HepG2 (cell line): ENCODE data around the gene DDX10.

Experiments used
- JUNB ChIP-seq: sonication (generic); formaldehyde crosslinking; IDR thresholded peaks from 2 replicates; pipeline ENCODE4 v1.8.0; 2022; ENCODE audit warnings: missing genetic modification reagents, mild to moderate bottlenecking, borderline replicate concordance
- LCORL ChIP-seq, 2 experiments: fragments of 450-650 bp in 1 of 2; sonication (generic) in 1 of 2; formaldehyde crosslinking in 1 of 2; IDR thresholded peaks; 2 replicates each; pipeline versions ENCODE4 v1.5.0 to v1.6.1; 2017 to 2020; ENCODE audit warnings: antibody characterized with exemption in 1 of 2, missing genetic modification reagents in 1 of 2
- REST ChIP-seq, 2 experiments: IDR thresholded peaks; 2 replicates each; pipeline ENCODE4 v1.6.1; 2011 to 2012; ENCODE audit warnings: low read length in 2 of 2, borderline replicate concordance in 1 of 2, low read depth in 1 of 2, mild to moderate bottlenecking in 1 of 2, moderate library complexity in 1 of 2
- TEAD2 ChIP-seq: sonication (generic); formaldehyde crosslinking; IDR thresholded peaks from 2 replicates; pipeline ENCODE4 v1.9.0; 2021; ENCODE audit warnings: missing genetic modification reagents
- ZSCAN25 ChIP-seq: sonication (generic); formaldehyde crosslinking; IDR thresholded peaks from 2 replicates; pipeline ENCODE4 v1.8.0; 2022; ENCODE audit warnings: mild to moderate bottlenecking, missing genetic modification reagents

GRCh38 chr11:108693852-108694251, 29.0 kb downstream of the DDX10 start:
- TF ChIP-seq REST (IDR thresholded peaks at IDR 0.05; ENCODE audit: borderline replicate concordance in 1 of 2, low read depth in 1 of 2, low read length in 2 of 2) = no peak
- no peak for TF ChIP-seq ZSCAN25 (CRISPR knock-in tag)
- TF ChIP-seq TEAD2 (CRISPR knock-in tag) = no peak
- TF ChIP-seq JUNB (CRISPR knock-in tag) = no peak
- TF ChIP-seq LCORL (IDR thresholded peaks at IDR 0.05) = no peak
- TF ChIP-seq LCORL (CRISPR knock-in tag; IDR thresholded peaks at IDR 0.05) = no peak
